Measurements from ENCODE around the gene HERPUD2.
"Not testable (repeated sequence)": the region's sequence is repeated elsewhere in the genome, so short reads cannot be mapped to it uniquely, and the experiment has no call there.

HERPUD2 gene

GRCh38 chr7:35599645-35600044, 95.3 kb downstream of the HERPUD2 start:
- DNase-seq = no peak

- no peak for DNase-seq
Measured at GRCh38 chr7:35599061-35599460, 95.9 kb downstream of the HERPUD2 start.

- DNase-seq = no peak
Measured at GRCh38 chr7:35596061-35596460, 98.9 kb downstream of the HERPUD2 start.

GRCh38 chr7:35593899-35594298, 101.0 kb downstream of the HERPUD2 start:
- DNase-seq = peak in 1 of 5 experiments; percentile 14

GRCh38 chr7:35588647-35589046, 106.3 kb downstream of the HERPUD2 start:
- DNase-seq = no peak

GRCh38 chr7:35584990-35585389, 109.9 kb downstream of the HERPUD2 start:
- no peak for DNase-seq

GRCh38 chr7:35584533-35584932, 110.4 kb downstream of the HERPUD2 start:
- not testable (repeated sequence) for DNase-seq
